NCI-H187 treated with DMSO at 0.1 percent for 48 hours (cell line): ENCODE results near the gene SLC37A1.
A peak's percentile ranks its signal among the peaks of the same experiment; 100 is the strongest.

Experiments used
- DNase-seq: peaks from one replicate; lab custom pipeline; 2025; lab: John Stamatoyannopoulos, UW

Gene SLC37A1

DNA sequence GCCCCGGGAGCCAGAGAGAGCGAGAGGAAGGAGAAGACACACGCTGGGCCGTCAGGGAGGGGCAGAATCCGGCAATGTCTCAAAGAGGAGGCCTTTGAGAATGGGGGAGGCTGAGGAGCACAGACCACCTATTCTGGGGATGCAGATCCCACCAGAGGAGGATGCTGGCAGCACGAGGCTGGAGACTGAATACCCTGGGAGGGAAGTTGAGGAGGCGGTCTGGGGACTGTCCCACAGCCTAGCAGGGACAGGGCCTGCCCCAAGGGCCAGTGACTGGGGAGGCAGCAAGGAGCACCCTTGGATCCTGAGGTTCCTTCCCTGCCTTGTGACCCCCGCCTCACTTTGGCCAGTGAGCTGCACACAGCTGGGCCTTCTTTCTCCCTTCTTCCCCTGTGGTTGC, 49.2 kb downstream of the SLC37A1 start:
- no peak for DNase-seq

DNA sequence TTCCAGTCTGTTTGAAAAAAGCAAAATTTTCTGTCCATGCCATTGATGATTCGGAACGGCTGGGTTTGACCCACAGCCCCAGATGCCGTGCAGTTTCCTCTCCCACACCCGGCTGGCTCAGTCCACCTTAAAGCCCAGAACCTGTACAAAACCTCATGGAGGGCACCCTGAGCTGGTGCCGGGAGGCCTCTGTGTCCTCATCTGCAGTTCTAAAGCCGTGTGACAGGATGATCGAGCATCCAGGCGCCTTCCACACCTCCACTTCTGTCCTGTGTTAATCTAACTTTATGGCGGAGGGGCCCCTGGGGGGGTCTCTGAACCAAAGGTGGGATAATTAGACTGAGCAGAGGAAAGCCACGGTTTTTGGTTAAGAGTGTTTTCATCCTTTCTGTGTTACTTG, 49.6 kb downstream of the SLC37A1 start:
- DNase-seq: no peak

DNA sequence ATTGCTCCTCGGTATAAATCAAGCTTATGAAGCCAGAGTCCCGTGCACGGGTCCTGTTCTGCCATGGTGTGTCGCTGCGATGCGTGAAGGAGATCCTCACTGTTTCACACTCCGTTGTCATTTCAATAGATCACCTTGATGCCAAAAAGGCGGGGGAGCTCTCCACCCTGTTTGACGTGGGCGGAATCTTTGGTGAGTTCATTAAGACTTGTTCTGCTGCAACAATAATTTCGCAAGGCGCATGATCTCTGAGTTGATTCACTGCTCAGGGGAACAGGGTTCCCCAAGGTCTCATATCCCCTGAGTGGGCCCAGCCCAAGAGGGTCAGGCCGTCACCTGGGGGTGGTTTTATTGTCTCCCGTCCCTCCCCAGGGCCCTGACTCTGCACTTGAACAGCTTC, 50.0 kb downstream of the SLC37A1 start:
- DNase-seq: no peak

DNA sequence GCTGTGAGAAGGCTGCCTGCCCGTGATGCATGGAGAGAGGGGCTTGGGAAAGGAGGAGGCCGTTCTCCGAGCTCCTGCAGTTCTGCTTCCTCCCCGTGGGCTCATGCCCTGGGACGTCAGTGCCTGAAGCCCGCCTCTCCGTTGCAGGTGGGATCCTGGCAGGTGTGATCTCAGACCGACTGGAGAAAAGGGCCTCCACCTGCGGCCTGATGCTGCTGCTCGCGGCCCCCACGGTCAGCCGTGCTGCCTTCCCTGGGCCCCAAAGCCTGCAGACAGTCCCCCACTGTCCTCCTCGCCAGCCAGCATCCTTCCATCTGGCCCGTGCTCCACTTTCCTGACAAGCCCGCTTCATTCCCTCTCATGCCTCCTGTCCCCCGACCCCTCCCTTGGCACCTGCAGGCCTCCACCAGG, 50.9 kb downstream of the SLC37A1 start:
- DNase-seq: no peak

DNA sequence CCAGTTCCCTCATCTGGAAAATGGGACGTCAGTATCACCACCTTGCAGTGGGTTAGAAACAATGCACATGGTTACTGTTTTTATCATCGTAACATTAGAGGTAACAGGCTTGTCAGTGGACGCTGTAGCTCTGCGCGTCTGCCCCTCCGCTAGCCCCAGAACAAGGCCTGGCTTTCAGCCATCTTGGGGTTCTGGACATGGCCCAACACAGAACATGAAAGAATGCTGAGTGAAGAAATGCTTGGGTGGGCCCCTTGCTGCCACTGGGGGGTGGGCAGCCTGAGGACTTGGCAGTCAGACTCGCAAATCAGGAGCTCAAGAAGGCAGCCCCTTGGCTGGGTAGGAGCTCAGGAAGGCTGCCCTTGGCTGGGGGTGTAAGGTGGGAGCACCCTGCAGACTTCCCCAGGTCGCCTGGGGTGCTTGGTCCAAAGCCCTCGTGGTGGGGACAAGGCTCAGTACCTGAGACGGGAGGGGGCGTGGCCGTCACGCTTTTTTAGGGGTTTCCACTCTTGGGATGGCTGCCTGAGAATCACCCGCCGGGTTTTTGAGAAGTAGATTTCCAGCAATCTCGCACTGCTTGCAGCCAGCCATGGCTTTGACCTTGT, 51.7 kb downstream of the SLC37A1 start:
- DNase-seq: no peak

DNA sequence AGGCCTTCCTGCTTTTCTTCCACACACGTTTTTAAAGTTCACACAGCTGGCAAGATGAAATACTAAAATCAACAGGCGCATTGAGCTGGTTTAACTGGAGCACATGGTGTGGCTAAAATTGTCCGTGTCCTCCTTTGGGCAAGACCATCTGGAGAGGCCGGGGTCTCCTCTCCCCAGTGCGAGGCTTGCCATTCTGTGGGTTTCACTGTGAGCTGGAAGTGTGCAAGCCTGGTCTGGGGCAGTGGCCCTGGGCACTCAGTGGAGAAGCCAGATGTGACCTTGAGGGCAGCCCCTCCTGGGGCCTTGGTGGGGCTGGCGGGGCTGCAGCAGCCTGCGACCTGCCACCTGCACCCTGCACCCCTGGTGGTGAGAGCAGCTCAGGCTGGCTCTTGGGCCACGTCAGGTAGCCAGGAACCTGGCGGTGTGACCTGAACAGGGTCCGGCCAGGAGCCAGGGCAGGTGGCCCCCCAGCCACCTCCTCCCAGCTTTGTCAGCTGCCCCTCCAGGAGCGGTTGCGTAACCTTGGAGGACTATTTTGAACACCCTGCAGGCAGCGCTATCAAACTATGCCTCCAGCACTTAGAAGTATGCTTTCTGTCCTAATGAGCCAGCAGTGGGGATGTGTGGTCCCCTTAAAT, 52.4 kb downstream of the SLC37A1 start:
- DNase-seq: no peak

DNA sequence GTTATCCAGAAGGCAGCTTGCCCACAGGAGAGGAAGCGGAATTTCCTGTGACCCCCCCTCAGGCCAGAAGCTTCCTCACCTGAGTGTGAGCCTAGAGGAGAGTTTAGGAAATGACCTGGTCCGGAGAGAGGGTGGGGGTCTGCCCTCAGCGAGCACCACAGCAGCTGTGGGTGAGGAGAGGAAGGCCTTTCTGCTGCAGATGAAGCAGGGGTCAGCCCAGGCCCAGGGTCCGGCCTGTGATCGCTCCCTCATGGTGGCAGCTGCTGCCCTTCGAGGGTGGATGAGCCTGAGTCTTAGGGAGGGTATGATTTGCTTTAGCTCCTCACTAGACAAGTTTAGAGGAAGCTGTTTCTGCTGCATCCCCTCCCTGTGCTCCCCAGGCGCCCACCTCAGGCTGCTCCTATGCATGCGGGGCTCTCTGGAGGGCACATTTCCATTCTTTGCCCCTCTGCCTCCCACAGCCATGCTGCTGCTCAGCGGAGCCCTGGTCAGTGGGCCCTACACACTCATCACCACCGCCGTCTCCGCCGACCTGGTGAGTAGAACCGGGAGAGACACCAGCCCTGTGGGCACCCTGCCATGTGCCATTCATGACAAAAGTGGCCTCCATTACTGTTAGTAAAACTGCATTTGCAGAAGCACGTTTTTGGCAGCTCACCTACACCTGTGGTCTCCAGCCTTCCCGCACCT, 53.0 kb downstream of the SLC37A1 start:
- DNase-seq: no peak

DNA sequence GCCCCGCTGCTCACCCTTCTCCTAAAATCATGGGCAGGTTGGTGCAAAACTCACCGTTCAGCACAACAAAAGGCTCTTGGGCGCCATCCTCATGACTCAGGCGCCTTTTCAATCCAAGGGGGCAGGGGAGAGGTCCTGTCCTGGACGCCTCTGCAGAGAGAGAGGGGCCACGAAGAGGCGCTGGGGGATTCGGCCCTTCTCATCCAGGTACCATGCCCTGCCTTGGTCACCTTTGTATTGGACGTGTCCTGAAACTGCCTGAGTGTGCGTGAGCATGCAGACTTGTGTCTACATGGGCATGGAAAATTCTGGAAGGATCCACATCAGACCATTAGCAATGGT, 53.5 kb downstream of the SLC37A1 start:
- no peak for DNase-seq

DNA sequence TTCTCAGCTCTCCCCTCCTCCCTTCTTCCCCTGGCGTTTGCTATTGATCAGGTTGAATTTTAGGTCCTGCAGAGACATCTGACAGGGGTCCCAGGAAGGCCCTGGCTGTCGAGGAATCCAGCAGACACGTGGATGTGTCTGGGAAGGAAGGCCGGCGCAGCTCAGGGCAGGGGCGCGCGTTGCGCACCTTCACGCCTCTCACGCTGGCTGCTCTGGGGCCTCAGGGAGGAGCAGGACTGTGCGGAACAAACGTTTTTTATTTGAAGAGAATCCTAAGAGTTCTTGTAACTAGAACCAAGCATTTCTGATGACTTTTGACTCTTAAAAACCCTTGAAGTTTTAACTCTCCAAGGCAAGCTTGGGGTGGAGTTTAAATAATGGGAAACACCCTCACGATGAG, 54.2 kb downstream of the SLC37A1 start:
- no peak for DNase-seq

DNA sequence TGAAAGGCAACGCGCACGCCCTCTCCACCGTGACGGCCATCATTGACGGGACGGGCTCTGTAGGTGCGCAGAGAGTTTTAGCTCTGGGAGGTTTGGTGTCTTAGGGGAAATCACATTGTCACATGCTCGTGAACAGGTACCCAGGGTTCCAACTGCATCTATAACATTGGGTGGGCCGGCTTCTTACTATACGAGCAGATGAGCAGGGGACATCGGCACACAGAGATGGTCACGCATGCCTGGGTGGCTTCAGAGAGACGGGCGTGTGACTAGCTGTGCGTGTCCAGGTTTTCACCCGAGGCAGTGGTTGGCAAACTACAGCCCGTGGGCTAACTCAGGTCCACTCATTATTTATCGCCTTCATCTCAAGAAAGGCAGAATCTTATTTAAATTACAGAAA, 54.7 kb downstream of the SLC37A1 start:
- no peak for DNase-seq

DNA sequence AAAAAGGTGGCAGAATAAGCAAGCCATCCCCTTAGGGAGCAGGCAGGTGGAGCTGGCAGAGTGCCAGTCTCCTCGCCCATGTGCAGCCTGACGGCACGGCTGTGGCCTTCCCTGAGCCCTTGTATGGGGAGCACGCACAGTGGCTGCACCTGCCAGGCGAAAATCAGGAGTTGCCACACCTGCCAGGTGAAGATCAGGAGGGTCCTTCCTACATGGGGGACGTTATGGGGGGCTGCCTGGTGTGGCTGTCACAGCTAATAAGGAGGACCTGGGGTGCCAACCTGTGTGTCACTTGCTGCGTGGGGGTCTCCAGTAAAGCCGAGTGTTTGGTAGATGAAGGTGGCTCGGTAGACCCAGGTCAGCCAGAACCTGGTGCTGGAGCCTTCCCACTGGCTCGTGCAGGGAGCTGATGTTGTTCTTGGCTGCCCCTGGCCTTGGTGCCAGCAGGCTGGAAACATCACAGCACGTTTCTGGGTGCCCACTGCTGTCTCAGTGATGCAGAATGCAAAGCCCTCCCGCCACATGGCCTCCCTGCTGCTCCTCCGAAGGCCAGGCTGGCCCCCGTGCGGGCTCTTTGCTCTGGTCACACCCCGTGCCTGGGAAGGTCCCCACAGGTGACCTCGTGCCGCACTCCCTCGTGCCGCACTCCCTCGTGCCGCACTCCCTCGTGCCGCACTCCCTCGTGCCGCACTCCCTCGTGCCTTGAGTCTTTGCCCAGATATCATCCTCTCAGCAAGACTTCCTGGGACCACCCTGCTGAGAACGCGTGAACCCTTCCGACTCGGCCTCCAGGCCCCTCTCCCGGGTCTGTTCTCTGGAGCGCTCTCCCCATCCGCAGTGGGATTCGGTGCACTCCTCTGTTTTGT, 55.4 kb downstream of the SLC37A1 start:
- no peak for DNase-seq

DNA sequence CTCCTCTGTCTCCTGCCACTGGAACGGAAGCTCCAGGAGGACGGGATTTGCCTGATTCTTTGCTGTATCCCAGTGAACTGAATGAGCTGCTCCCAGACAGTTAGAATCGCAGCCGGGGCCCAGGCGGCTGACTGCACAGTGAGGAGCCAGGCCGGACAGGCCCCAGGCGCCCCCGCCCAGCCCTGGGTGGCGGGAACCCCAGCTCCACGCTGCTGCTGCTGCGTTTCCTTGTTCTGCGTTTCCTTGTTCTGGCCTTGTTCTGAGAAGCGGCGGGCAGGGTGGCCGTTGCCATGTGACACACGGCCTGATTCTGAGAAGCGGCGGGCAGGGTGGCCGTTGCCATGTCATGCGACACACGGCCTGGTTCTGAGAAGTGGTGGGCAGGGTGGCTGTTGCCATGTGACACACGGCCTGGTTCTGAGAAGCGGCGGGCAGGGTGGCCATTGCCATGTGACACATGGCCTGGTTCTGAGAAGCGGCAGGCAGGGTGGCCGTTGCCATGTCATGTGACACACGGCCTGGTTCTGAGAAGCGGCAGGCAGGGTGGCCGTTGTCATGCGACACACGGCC, 56.2 kb downstream of the SLC37A1 start:
- no peak for DNase-seq

DNA sequence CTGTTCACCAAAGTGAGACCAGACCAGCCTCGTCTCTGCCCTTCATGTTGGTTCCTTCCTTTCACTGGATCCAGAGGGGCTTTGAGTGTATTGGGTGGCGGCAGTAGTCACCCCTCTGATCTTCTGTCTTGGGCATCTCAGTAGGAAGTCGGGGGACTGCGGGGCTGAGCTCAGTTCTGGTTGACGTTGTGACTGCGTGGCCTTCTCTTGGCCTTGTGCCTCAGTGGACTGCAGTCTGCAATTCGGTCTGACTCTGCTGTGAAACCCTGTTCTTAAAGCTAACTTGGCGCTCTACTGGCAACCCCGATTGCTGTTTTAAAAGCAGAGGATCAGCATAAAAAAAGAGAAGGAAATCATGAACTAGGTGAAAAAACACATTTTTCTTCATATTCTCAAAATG, 56.7 kb downstream of the SLC37A1 start:
- DNase-seq: no peak

DNA sequence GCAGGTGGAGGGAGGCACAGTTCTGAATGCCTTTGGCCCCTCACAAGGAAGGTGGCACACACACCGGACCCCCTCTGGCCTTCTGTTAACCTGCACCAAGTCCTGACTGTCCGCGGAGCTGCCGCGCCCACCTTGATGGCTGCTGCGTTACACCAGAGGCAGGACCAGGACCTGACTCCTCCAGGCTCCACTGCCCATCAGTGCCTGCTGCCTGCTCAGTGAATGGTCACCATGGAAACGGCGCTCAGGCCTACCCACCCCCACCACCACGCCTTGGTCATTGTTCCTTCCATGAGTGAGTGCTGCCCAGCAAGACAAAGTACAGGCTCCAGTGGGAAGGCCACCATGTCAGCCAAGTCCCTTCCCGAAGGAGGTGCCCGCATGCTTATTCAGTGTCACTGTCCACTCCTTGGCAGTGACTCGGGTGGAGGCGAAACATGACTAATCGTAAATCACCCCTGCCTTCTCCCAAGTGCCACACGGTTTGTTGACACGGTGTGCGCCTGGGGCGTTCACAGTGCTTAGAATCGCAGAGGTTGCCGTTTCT, 57.3 kb downstream of the SLC37A1 start:
- DNase-seq: peak; percentile 37

DNA sequence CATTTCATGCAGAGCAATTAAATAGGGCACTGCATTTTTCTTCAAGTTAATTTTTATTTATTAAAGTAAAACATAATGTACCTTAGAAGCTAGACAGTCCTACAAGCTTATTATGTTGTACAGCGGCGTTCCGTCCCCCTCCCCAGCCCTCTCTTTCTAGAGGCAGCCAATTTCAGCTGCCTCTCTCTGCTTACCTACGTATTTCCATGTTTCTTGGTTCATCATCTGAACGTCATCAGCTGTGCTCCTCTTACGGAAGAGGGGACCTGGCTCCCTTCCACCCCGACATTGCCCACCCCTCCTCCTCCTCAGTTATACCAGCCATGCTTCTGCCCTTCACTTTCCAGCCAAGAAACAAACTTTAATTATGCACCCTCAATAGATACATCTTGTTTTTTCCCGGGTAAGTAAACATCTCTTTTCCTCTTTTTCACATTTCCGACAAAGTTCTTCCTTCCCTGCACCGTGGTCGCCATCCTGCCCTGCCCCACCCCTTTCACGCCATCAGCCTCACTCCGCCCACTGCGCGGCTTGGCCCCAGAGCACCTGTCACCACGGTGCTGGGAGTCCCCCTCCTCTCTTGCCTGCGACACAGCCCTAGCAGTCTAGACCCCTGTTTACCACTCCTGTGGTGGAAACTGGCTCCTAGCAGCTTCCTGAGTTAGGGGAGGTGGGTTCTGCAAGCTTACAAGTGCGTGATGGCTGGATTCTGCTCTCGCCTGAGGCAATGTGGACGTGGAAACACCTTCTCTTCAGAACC, 57.9 kb downstream of the SLC37A1 start:
- no peak for DNase-seq

DNA sequence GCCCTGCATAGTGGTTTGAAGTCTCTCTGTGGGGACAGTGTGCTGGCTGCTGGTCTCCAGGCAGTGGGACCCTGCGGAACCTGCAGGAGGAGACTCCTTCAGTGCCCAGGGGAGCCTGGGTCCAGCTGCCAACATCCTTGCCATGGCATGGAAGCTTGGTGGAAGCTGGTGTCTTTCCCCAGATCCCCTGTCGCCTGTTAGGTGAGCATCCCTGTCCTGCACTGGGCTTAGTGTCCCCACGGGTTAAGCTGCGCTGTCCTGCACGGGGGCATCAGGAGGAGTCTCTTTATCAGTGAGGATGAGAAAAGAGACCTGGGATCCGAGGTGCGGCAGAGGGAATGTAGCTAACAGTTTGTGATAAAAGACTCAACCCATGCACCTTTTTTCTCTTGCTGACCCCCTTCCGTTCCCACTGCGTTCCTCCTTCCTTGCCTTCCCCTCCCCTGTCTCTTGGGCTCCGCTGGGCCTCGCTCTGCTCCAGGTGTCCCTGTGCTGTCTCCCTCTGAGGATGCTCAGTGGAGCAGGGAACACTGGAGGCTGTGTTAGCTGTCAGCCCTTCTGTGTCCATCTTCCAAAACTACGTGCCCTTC, 59.3 kb downstream of the SLC37A1 start:
- no peak for DNase-seq

DNA sequence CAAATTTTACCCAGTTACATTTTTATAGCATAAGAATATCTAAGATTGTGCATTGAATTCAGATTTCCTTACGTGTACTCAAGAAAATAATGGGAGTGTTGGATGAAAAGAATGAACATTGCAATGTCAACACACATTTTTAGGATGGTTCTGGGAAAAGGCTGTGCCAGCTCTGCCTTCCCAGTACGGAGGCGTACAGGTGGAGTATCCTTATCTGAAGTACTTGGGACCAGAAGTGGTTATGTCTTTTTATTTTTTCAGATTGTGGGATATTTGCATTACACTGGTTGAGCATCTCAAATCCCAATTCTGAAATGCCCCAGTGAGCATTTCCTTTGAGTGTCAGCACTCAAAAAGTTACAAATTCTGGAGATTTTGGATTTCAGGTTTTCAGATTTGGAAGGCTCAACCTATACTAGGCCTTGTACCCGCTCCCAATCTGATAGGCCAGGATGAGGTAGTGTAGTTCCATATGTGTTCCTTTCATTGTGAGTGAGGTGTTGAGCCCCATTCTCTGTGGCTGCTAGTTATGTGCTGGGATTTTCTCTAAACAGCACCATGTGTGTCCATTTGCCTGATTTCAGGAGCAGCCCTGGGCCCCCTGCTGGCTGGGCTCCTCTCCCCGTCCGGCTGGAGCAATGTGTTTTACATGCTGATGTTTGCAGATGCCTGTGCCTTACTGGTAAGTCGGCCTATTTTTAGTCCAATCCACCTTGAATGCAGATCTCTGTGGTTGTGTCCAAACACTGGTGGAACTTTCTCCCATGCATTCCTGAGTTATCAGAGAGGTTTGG, 60.8 kb downstream of the SLC37A1 start:
- DNase-seq: no peak

DNA sequence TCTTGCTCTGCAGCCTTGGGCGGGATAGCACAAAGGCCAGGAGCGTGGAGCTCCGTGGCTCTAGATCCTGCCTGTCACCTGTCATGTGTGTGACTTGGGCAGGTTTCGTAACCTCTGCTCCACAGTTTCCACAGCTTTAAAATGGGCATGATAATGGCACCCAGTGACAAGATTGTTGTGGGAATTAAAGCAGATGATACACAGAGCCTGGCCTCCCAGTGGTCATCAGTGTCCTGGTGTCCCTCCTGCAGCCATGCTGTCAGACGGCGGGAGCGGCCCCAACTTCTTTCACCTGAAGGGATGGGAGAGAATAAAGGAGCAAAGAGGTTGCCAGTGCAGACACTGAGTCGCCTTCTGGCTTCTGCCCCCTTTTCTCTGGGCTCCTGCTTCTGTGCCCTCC, 61.5 kb downstream of the SLC37A1 start:
- DNase-seq: no peak

DNA sequence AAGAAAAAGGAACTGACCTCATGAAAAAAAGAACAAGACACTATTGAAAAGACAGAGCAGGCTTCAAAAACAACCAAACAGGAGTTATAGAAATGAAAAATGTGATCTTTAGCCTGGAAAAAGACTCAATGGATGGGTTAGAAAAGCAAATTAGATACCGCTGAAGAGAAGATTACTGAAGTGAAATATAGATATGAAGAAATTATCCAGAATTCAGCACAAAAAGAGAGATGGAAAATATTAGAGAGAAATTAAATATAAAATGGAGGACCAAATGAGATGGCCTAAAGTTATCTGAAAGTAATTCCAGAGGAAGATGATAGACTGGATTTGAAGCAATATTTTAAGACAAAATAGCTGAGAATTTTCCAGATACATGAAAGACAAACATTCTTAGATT, 63.0 kb downstream of the SLC37A1 start:
- no peak for DNase-seq

DNA sequence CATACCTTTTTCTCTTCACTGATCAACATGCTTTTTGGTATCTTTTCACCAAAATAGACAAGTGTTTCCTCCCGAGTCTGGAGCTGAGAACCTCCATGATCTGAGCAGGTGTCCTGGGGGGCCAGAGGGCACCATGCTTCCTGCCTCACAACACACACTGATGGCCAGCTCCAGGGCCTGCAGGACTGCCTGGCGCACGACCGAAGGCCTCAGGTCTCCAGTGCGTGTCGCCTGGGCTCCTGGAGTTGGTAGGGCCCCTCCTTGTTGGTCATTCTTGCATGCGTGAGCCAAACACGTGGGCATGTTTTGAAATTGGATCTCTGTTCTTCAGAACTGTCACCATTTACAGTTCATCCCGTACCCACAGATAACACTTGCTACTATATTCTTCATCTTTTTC, 64.4 kb downstream of the SLC37A1 start:
- no peak for DNase-seq
